GM12865 (cell line): ENCODE data around the gene PTER.

Source experiments
- DNase-seq: peaks from one replicate; pipeline ENCODE4 v3.0.0; 2010; ENCODE audit warnings: low read depth
- H3K4me3 ChIP-seq: 2 replicates; pipeline ENCODE4 v1.5.1; 2011; ENCODE audit warnings: mild to moderate bottlenecking, low read depth, low read length, control low read depth
- CTCF ChIP-seq: IDR thresholded peaks from 2 replicates; pipeline ENCODE4 v1.5.1; 2011; ENCODE audit warnings: low read length, control low read depth, low read depth, inconsistent platforms; ENCODE audit not compliant: insufficient read depth; ENCODE audit errors: missing control alignments

The PTER gene

GRCh38 chr10:16510843-16511242 lies 74.0 kb downstream of the PTER start:
- H3K4me3 ChIP-seq: no peak overlapping the region
- no peak for TF ChIP-seq CTCF
- DNase-seq: no peak

- no peak for TF ChIP-seq CTCF
- no peak overlapping the region for H3K4me3 ChIP-seq
- peak; percentile 5 for DNase-seq
Measured at GRCh38 chr10:16518822-16519221, 82.0 kb downstream of the PTER start.

GRCh38 chr10:16519250-16519907 lies 82.6 kb downstream of the PTER start:
- peak; percentile 68 for DNase-seq
- TF ChIP-seq CTCF: no peak
- H3K4me3 ChIP-seq: peak overlapping the region; percentile 22

GRCh38 chr10:16519908-16520861 lies 83.4 kb downstream of the PTER start:
- H3K4me3 ChIP-seq: peak overlapping the region; percentile 43
- DNase-seq: peak; percentile 31
- no peak for TF ChIP-seq CTCF

- H3K4me3 ChIP-seq: peak overlapping the region; percentile 43
- TF ChIP-seq CTCF: peak; percentile 36
- DNase-seq: peak; percentile 68
Measured at GRCh38 chr10:16520900-16521299, 84.1 kb downstream of the PTER start.

- peak within 1 kb of the TSS; percentile 43 for H3K4me3 ChIP-seq
- TF ChIP-seq CTCF: no peak
- DNase-seq: peak; percentile 54
Measured at GRCh38 chr10:16521311-16522016, 84.7 kb downstream of the PTER start, which contains the start of gene C1QL3. C1QL3 (minus strand) TSS chr10:16521879; CDS start chr10:16521065, 814 bp downstream.
